ES-I3 (cell line): ENCODE measurements around the gene ATOX1.

Source experiments
- H3K36me3 ChIP-seq: 2 replicates; pipeline ENCODE4 v1.6.1; 2013; ENCODE audit warnings: mild to moderate bottlenecking, low read length, control low read depth, moderate library complexity; ENCODE audit not compliant: insufficient read depth
- H3K4me1 ChIP-seq: 2 replicates; pipeline ENCODE4 v1.6.1; 2013; ENCODE audit warnings: mild to moderate bottlenecking, control low read depth, low read length; ENCODE audit not compliant: insufficient read depth
- H3K9ac ChIP-seq: 2 replicates; pipeline ENCODE4 v1.6.1; 2013; ENCODE audit warnings: low read depth, mild to moderate bottlenecking, low read length, moderate library complexity
- H3K9me3 ChIP-seq: 2 replicates; pipeline ENCODE4 v1.6.1; 2013; ENCODE audit warnings: mild to moderate bottlenecking, low read length, moderate library complexity; ENCODE audit not compliant: control insufficient read depth, insufficient read depth

The ATOX1 gene

GRCh38 chr5:151751091-151751490, 7.3 kb downstream of the ATOX1 start:
- Histone ChIP-seq H3K9ac (no peak overlapping the region), H3K36me3 (no peaks in the 10 kb centered on the region), H3K9me3 (no peaks in the 10 kb centered on the region), H3K4me1 (peaks cover 8% of the 10 kb centered on the region; the same call in 1 of the 2 replicates)

GRCh38 chr5:151750121-151750520, 8.3 kb downstream of the ATOX1 start:
- Histone ChIP-seq H3K9me3 (no peaks in the 10 kb centered on the region), H3K9ac (no peak overlapping the region), H3K36me3 (peaks cover 3% of the 10 kb centered on the region; the same call in 1 of the 2 replicates), H3K4me1 (0 out of 2 replicates have a peak, but pooled peaks cover 2% of the 10 kb centered on the region)

GRCh38 chr5:151745071-151745705, 13.2 kb downstream of the ATOX1 start:
- Histone ChIP-seq H3K4me1 (peaks cover 4% of the 10 kb centered on the region), H3K9me3 (no peaks in the 10 kb centered on the region), H3K9ac (no peak overlapping the region), H3K36me3 (peaks cover 3% of the 10 kb centered on the region; the same call in 1 of the 2 replicates)

- Histone ChIP-seq H3K4me1 (peaks cover 11% of the 10 kb centered on the region), H3K36me3 (peaks cover 3% of the 10 kb centered on the region; the same call in 1 of the 2 replicates), H3K9ac (no peak overlapping the region), H3K9me3 (no peaks in the 10 kb centered on the region)
Measured at GRCh38 chr5:151743530-151743929, 14.9 kb downstream of the ATOX1 start.

- H3K9ac ChIP-seq = no peak overlapping the region
- no peaks in the 10 kb centered on the region for H3K9me3 ChIP-seq
- peaks cover 3% of the 10 kb centered on the region; the same call in 1 of the 2 replicates for H3K36me3 ChIP-seq
- peaks cover 11% of the 10 kb centered on the region for H3K4me1 ChIP-seq
Measured at GRCh38 chr5:151742870-151743294, 15.5 kb downstream of the ATOX1 start.

- Histone ChIP-seq H3K9ac (no peak overlapping the region), H3K36me3 (peaks cover 3% of the 10 kb centered on the region; the same call in 1 of the 2 replicates), H3K9me3 (no peaks in the 10 kb centered on the region), H3K4me1 (peaks cover 11% of the 10 kb centered on the region)
Measured at GRCh38 chr5:151741678-151742423, 16.6 kb downstream of the ATOX1 start.

- Histone ChIP-seq H3K9ac (no peak overlapping the region), H3K36me3 (peaks cover 3% of the 10 kb centered on the region; the same call in 1 of the 2 replicates), H3K4me1 (peaks cover 11% of the 10 kb centered on the region), H3K9me3 (no peaks in the 10 kb centered on the region)
Measured at GRCh38 chr5:151740958-151741373, 17.5 kb downstream of the ATOX1 start.

- Histone ChIP-seq H3K36me3 (no peaks in the 10 kb centered on the region), H3K9me3 (no peaks in the 10 kb centered on the region), H3K4me1 (peaks cover 11% of the 10 kb centered on the region), H3K9ac (no peak overlapping the region)
Measured at GRCh38 chr5:151740336-151740942, 18.0 kb downstream of the ATOX1 start.

GRCh38 chr5:151739939-151740335, 18.5 kb downstream of the ATOX1 start:
- Histone ChIP-seq H3K36me3 (no peaks in the 10 kb centered on the region), H3K4me1 (peaks cover 11% of the 10 kb centered on the region), H3K9ac (no peak overlapping the region), H3K9me3 (no peaks in the 10 kb centered on the region)

GRCh38 chr5:151739395-151739794, 19.0 kb downstream of the ATOX1 start:
- no peaks in the 10 kb centered on the region for H3K9me3 ChIP-seq
- peaks cover 11% of the 10 kb centered on the region for H3K4me1 ChIP-seq
- no peaks in the 10 kb centered on the region for H3K36me3 ChIP-seq
- H3K9ac ChIP-seq = no peak overlapping the region

GRCh38 chr5:151738125-151738848, 20.1 kb downstream of the ATOX1 start:
- H3K9ac ChIP-seq = no peak overlapping the region
- H3K36me3 ChIP-seq = no peaks in the 10 kb centered on the region
- no peaks in the 10 kb centered on the region for H3K9me3 ChIP-seq
- H3K4me1 ChIP-seq = peaks cover 11% of the 10 kb centered on the region

- Histone ChIP-seq H3K9ac (no peak overlapping the region), H3K9me3 (no peaks in the 10 kb centered on the region), H3K4me1 (peaks cover 11% of the 10 kb centered on the region), H3K36me3 (no peaks in the 10 kb centered on the region)
Measured at GRCh38 chr5:151737431-151737830, 21.0 kb downstream of the ATOX1 start.

GRCh38 chr5:151735646-151736045, 22.8 kb downstream of the ATOX1 start:
- peaks cover 11% of the 10 kb centered on the region for H3K4me1 ChIP-seq
- H3K36me3 ChIP-seq = no peaks in the 10 kb centered on the region
- peaks cover 2% of the 10 kb centered on the region; the same call in 1 of the 2 replicates for H3K9me3 ChIP-seq
- H3K9ac ChIP-seq = no peak overlapping the region

- Histone ChIP-seq H3K9me3 (peaks cover 6% of the 10 kb centered on the region), H3K36me3 (no peaks in the 10 kb centered on the region), H3K4me1 (no peaks in the 10 kb centered on the region), H3K9ac (no peak overlapping the region)
Measured at GRCh38 chr5:151734064-151734408, 24.4 kb downstream of the ATOX1 start.
